Measurements from ENCODE around the gene C4orf51. TPM values are rescaled to one million over a fixed set of nuclear protein-coding genes. Genes with fewer than 3 reads are reported as not detected.
A peak's percentile ranks its signal among the peaks of the same experiment; 100 is the strongest.

Gene C4orf51
- total and polyA plus RNA-seq, 2 of the 4 experiments (the other 2 are of a cell fraction) = not detected

DNA sequence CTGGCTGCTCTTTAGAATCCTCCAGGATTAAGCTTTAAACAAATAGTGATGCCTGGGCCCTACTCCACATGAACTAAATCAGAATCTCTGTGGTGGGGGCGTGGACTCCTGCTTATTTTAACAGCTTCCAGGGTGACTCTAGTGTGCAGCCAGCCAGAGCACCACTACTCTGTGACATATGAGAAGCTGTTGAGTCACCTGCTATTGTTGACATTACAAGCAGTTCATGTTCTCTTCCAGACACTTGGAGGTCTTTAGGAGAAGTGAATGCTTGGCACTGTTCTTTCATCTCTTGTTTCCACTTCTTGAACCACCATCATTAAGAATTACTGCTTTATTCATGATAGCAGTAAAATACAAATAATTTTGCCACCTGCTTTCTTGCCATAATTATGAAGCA lies 426 bp upstream of the C4orf51 start:
- H2BK120ac ChIP-seq (ENCODE audit: low read depth, low read length) = no peak overlapping the region
- H4K8ac ChIP-seq (ENCODE audit: low read depth in 2 of 2, low read length in 2 of 2) = no peak overlapping the region
- H3K4me2 ChIP-seq (ENCODE audit: low read depth, low read length) = no peak overlapping the region; the same call in 1 of the 2 replicates
- H3K18ac ChIP-seq (ENCODE audit: low read depth, low read length) = no peak overlapping the region
- no CpG with 5 or more reads among the region's 1 CpG for WGBS, 2 experiments (ENCODE audit: extremely low coverage in 2 of 2, insufficient read length in 1 of 2)
- BruUV-seq (replicated peaks) = no TSS peak
- peak overlapping the region; percentile 14 for H2BK5ac ChIP-seq (ENCODE audit: low read depth, low read length, poor library complexity, severe bottlenecking)
- H2AFZ ChIP-seq (replicated peaks; ENCODE audit: low read length, poor library complexity) = no peak overlapping the region
- dilution Hi-C loops (cut with HindIII; ENCODE audit: low sequenced_read_pairs, unreplicated experiment) = no loop called here
- ATAC-seq (ENCODE audit: low read depth) (peak; percentile 97), DNase-seq (peak; percentile 97)
- no peaks in the 10 kb centered on the region for H4K20me1 ChIP-seq (ENCODE audit: insufficient read depth, low read length)
- no peaks in the 10 kb centered on the region for H3K27me3 ChIP-seq (ENCODE audit: control insufficient read depth, insufficient read depth, low read length)
- no peak overlapping the region for H3K9ac ChIP-seq (ENCODE audit: low read depth, low read length)
- no peaks in the 10 kb centered on the region for H3K79me1 ChIP-seq (ENCODE audit: low read depth in 1 of 2, low read length in 2 of 2)
- POLR2A ChIA-PET (ENCODE audit: unreplicated experiment) = no interaction called here
- H3K4me3 ChIP-seq (ENCODE audit: insufficient read depth, low read depth, low read length) = no peak overlapping the region
- intact Hi-C loops (cut with micrococcal nuclease) = loop anchor here (2.0 kb wide), 1 partner anchor 55 kb away; no protein-coding TSS in a partner anchor
- no peak overlapping the region for H3K14ac ChIP-seq (replicated peaks; ENCODE audit: low read depth, low read length)
- in situ Hi-C loops (cut with MboI; ENCODE audit: low sequenced_read_pairs) = no loop called here
- H3K4me1 ChIP-seq (ENCODE audit: control insufficient read depth, insufficient read depth, low read length) = peaks cover 2% of the 10 kb centered on the region; the same call in 1 of the 2 replicates
- no peak overlapping the region for H3K4ac ChIP-seq (ENCODE audit: low read depth, low read length)
- H3K9me3 ChIP-seq (ENCODE audit: control insufficient read depth, insufficient read depth, low read length) = no peaks in the 10 kb centered on the region
- H4K5ac ChIP-seq (ENCODE audit: low read depth, low read length) = no peak overlapping the region
- H3K36me3 ChIP-seq (ENCODE audit: control insufficient read depth, insufficient read depth, low read length) = no peaks in the 10 kb centered on the region
- no peak overlapping the region for H3K56ac ChIP-seq (ENCODE audit: extremely low read depth, insufficient read depth, low read length)
- no peak overlapping the region for H3K27ac ChIP-seq (ENCODE audit: insufficient read depth, low read length)
- no peak overlapping the region for H2BK20ac ChIP-seq (ENCODE audit: low read depth, low read length)
- H3K23ac ChIP-seq (ENCODE audit: low read depth, low read length) = no peak overlapping the region
- TF ChIP-seq, protein P1, sequence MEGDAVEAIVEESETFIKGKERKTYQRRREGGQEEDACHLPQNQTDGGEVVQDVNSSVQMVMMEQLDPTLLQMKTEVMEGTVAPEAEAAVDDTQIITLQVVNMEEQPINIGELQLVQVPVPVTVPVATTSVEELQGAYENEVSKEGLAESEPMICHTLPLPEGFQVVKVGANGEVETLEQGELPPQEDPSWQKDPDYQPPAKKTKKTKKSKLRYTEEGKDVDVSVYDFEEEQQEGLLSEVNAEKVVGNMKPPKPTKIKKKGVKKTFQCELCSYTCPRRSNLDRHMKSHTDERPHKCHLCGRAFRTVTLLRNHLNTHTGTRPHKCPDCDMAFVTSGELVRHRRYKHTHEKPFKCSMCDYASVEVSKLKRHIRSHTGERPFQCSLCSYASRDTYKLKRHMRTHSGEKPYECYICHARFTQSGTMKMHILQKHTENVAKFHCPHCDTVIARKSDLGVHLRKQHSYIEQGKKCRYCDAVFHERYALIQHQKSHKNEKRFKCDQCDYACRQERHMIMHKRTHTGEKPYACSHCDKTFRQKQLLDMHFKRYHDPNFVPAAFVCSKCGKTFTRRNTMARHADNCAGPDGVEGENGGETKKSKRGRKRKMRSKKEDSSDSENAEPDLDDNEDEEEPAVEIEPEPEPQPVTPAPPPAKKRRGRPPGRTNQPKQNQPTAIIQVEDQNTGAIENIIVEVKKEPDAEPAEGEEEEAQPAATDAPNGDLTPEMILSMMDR (conservative IDR thresholded peaks at IDR 0.05; ENCODE audit: low read depth, low read length) = no peak
- peak; percentile 17; the same call in 1 of the 2 replicates for TF ChIP-seq CEBPB (IDR thresholded peaks at IDR 0.05; ENCODE audit: low read depth, low read length)
- no peak for TF ChIP-seq MAFK (IDR thresholded peaks at IDR 0.05; ENCODE audit: low read depth, low read length)
- TF ChIP-seq BHLHE40 (IDR thresholded peaks at IDR 0.05; ENCODE audit: low read depth, low read length) = peak; percentile 76
- TF ChIP-seq, protein P2, sequence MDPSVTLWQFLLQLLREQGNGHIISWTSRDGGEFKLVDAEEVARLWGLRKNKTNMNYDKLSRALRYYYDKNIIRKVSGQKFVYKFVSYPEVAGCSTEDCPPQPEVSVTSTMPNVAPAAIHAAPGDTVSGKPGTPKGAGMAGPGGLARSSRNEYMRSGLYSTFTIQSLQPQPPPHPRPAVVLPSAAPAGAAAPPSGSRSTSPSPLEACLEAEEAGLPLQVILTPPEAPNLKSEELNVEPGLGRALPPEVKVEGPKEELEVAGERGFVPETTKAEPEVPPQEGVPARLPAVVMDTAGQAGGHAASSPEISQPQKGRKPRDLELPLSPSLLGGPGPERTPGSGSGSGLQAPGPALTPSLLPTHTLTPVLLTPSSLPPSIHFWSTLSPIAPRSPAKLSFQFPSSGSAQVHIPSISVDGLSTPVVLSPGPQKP (IDR thresholded peaks at IDR 0.05; ENCODE audit: borderline replicate concordance, low read depth, low read length) = no peak
- 0 out of 2 replicates have a peak, but pooled peaks have one; percentile 35 for TF ChIP-seq MXI1 (IDR thresholded peaks at IDR 0.05; ENCODE audit: borderline replicate concordance, low read depth, low read length)
- TF ChIP-seq SMC3 (IDR thresholded peaks at IDR 0.05; ENCODE audit: low read depth, low read length) = no peak
- no peak for TF ChIP-seq RAD21 (IDR thresholded peaks at IDR 0.05; ENCODE audit: low read length)
- TF ChIP-seq POLR2A (IDR thresholded peaks at IDR 0.05; ENCODE audit: low read depth, low read length) = 0 out of 2 replicates have a peak, but pooled peaks have one; percentile 10
- TF ChIP-seq CHD1 (IDR thresholded peaks at IDR 0.05; ENCODE audit: low read depth, low read length) = no peak
- 0 out of 2 replicates have a peak, but pooled peaks have one; percentile 21 for TF ChIP-seq MAZ (IDR thresholded peaks at IDR 0.05; ENCODE audit: borderline replicate concordance, low read depth, low read length)
- peak; percentile 60 for TF ChIP-seq FOS (IDR thresholded peaks at IDR 0.05; ENCODE audit: low read depth, low read length)
- TF ChIP-seq RFX5 (IDR thresholded peaks at IDR 0.05; ENCODE audit: low read depth, low read length) = no peak
- no peak for TF ChIP-seq NFE2L2 (IDR thresholded peaks at IDR 0.05; ENCODE audit: low read depth, low read length)
- TF ChIP-seq, protein P3, sequence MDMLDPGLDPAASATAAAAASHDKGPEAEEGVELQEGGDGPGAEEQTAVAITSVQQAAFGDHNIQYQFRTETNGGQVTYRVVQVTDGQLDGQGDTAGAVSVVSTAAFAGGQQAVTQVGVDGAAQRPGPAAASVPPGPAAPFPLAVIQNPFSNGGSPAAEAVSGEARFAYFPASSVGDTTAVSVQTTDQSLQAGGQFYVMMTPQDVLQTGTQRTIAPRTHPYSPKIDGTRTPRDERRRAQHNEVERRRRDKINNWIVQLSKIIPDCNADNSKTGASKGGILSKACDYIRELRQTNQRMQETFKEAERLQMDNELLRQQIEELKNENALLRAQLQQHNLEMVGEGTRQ (IDR thresholded peaks at IDR 0.05; ENCODE audit: low read depth, low read length) = no peak
- peak; percentile 14 for TF ChIP-seq RCOR1 (IDR thresholded peaks at IDR 0.05; ENCODE audit: insufficient replicate concordance, low read length)
- H2AK5ac ChIP-seq (ENCODE audit: low read depth, low read length) = no peak overlapping the region
- H3K9me1 ChIP-seq (ENCODE audit: insufficient read depth, low read length) = no peaks in the 10 kb centered on the region; the same call in 1 of the 2 replicates
- CTCF ChIA-PET = no interaction called here
- no peak overlapping the region for H2BK15ac ChIP-seq (ENCODE audit: low read depth, low read length)
- no peak overlapping the region for H4K91ac ChIP-seq (ENCODE audit: insufficient read depth, low read depth, low read length)
- no peak overlapping the region for H2AK9ac ChIP-seq (replicated peaks; ENCODE audit: low read depth, low read length, poor library complexity)
